CD14-positive monocyte (primary cell): ENCODE measurements around the gene SPIRE1. TPM values are rescaled to one million over a fixed set of nuclear protein-coding genes. Genes with fewer than 3 reads are reported as not detected.

Experiments used
- DNase-seq, 3 donors: peaks; one replicate each; pipeline ENCODE4 v3.0.0-alpha.2; 2011 to 2022
- H2AFZ ChIP-seq: 2 replicates; pipeline ENCODE4 v1.6.0; 2012; ENCODE audit warnings: mild to moderate bottlenecking, low read depth, low read length, inconsistent platforms; ENCODE audit not compliant: insufficient read depth, poor library complexity, severe bottlenecking
- H3K27ac ChIP-seq, 2 donors: 1 replicate in 1 of 2; 2 replicates in 1 of 2; pipeline ENCODE4 v1.5.1; 2012 to 2013; ENCODE audit warnings: low read length in 2 of 2, control low read depth in 1 of 2, inconsistent platforms in 1 of 2, low read depth in 1 of 2, mild to moderate bottlenecking in 1 of 2
- H3K27me3 ChIP-seq, 2 donors: one replicate each; pipeline versions ENCODE4 v1.6.0 to v1.6.1; 2011 to 2013; ENCODE audit warnings: low read length in 2 of 2; ENCODE audit not compliant: control insufficient read depth in 2 of 2, insufficient read depth in 2 of 2
- H3K36me3 ChIP-seq, 2 donors: replicated peaks in 1 of 2; 1 replicate in 1 of 2; 2 replicates in 1 of 2; pipeline versions ENCODE4 v1.5.1 to v1.6.1; 2012 to 2013; ENCODE audit warnings: low read length in 2 of 2, control low read depth in 1 of 2, inconsistent platforms in 1 of 2, mild to moderate bottlenecking in 1 of 2; ENCODE audit not compliant: insufficient read depth in 2 of 2, control insufficient read depth in 1 of 2
- H3K4me1 ChIP-seq, 2 donors: 1 replicate in 1 of 2; 2 replicates in 1 of 2; pipeline versions ENCODE4 v1.5.1 to v1.6.1; 2012 to 2013; ENCODE audit warnings: low read length in 2 of 2, control low read depth in 1 of 2, inconsistent platforms in 1 of 2, mild to moderate bottlenecking in 1 of 2, moderate library complexity in 1 of 2; ENCODE audit not compliant: insufficient read depth in 2 of 2, control insufficient read depth in 1 of 2
- H3K4me2 ChIP-seq: replicated peaks from 2 replicates; pipeline ENCODE3; 2012; ENCODE audit warnings: low read length, moderate library complexity, mild to moderate bottlenecking; ENCODE audit not compliant: poor library complexity, severe bottlenecking; ENCODE audit errors: extremely low read depth
- H3K4me3 ChIP-seq, 3 experiments: fragments of 200-600 bp in 1 of 3; sonication (generic) in 1 of 3; replicated peaks in 1 of 3; 1 replicate in 2 of 3; 2 replicates in 1 of 3; pipeline ENCODE4 v1.5.1; 2011 to 2013; ENCODE audit warnings: low read length in 3 of 3, mild to moderate bottlenecking in 3 of 3, control low read depth in 2 of 3, low read depth in 2 of 3, inconsistent platforms in 1 of 3, moderate library complexity in 1 of 3
- H3K79me2 ChIP-seq: 2 replicates; pipeline ENCODE4 v1.6.0; 2012; ENCODE audit warnings: mild to moderate bottlenecking, control low read depth, inconsistent platforms, low read length, moderate library complexity; ENCODE audit not compliant: insufficient read depth
- H3K9ac ChIP-seq: 2 replicates; pipeline ENCODE4 v1.6.0; 2017; ENCODE audit warnings: low read length, mild to moderate bottlenecking; ENCODE audit not compliant: insufficient read depth, poor library complexity, severe bottlenecking
- H3K9me3 ChIP-seq, 2 donors: replicated peaks in 1 of 2; 1 replicate in 1 of 2; 2 replicates in 1 of 2; pipeline versions ENCODE4 v1.5.1 to v1.6.1; 2012 to 2013; ENCODE audit warnings: low read length in 2 of 2, control low read depth in 1 of 2; ENCODE audit not compliant: control insufficient read depth in 1 of 2, insufficient read depth in 1 of 2
- H4K20me1 ChIP-seq: 2 replicates; pipeline ENCODE4 v1.6.0; 2012; ENCODE audit warnings: mild to moderate bottlenecking, low read length, control low read depth, moderate library complexity; ENCODE audit not compliant: insufficient read depth
- H3K27ac Mint-ChIP-seq, 7 donors: one replicate each; pipeline ENCODE4 v1.8.0; 2020; ENCODE audit warnings: mild to moderate bottlenecking in 7 of 7, mixed read lengths in 7 of 7, moderate library complexity in 6 of 7, inconsistent platforms in 2 of 7
- H3K27me3 Mint-ChIP-seq, 3 donors: one replicate each; pipeline ENCODE4 v1.8.0; 2021 to 2022; ENCODE audit warnings: low read depth in 3 of 3, mild to moderate bottlenecking in 3 of 3, mixed read lengths in 3 of 3, moderate library complexity in 3 of 3, inconsistent platforms in 1 of 3
- H3K36me3 Mint-ChIP-seq, 2 donors: one replicate each; pipeline ENCODE4 v1.8.0; 2020; ENCODE audit warnings: mixed read lengths in 2 of 2, inconsistent platforms in 1 of 2, mild to moderate bottlenecking in 1 of 2
- H3K4me1 Mint-ChIP-seq: one replicate; pipeline ENCODE4 v1.8.0; 2020; ENCODE audit warnings: mild to moderate bottlenecking, mixed read lengths
- H3K4me3 Mint-ChIP-seq, 2 donors: one replicate each; pipeline ENCODE4 v1.8.0; 2020; ENCODE audit warnings: mild to moderate bottlenecking in 2 of 2, mixed read lengths in 2 of 2, moderate library complexity in 1 of 2
- H3K9me3 Mint-ChIP-seq, 7 donors: one replicate each; pipeline ENCODE4 v1.8.0; 2020 to 2022; ENCODE audit warnings: mixed read lengths in 7 of 7, mild to moderate bottlenecking in 6 of 7, moderate library complexity in 6 of 7, inconsistent platforms in 2 of 7
- WGBS: methylation state at CpG from one replicate; pipeline ENCODE4 v1.1.5; 2013; ENCODE audit warnings: missing lambda C conversion rate; ENCODE audit not compliant: insufficient coverage; 5-methylcytosine and 5-hydroxymethylcytosine counted together
- intact Hi-C, 2 donors: fragments of 100-400 bp; cut with micrococcal nuclease; formaldehyde crosslinking; loops; one replicate each; pipeline versions ENCODE4 v1.15.0 to v1.15.1; 2023
- polyA plus RNA-seq, 3 donors: library from polyadenylated mRNA; depleted of rRNA in 1 of 3; unstranded in 2 of 3; stranded (reverse) in 1 of 3; fragments of 300-500 nt in 2 of 3; fragments of >200 nt in 1 of 3; fragmentation: Illumina TruSeq in 2 of 3; gene quantifications; 1 replicate in 2 of 3; 2 replicates in 1 of 3; pipeline ENCODE4 v1.2.3, GENCODE V29; 2012 to 2021
- TF ChIP-seq, protein P1 (sequence below): fragments of 200-600 bp; IDR thresholded peaks from one replicate; pipeline ENCODE4 v1.8.0; 2022; ENCODE audit warnings: antibody characterized with exemption, mild to moderate bottlenecking

SPIRE1 gene
- polyA plus RNA-seq, 3 donors: 1.7 to 1.9 (median 1.8) TPM

DNA sequence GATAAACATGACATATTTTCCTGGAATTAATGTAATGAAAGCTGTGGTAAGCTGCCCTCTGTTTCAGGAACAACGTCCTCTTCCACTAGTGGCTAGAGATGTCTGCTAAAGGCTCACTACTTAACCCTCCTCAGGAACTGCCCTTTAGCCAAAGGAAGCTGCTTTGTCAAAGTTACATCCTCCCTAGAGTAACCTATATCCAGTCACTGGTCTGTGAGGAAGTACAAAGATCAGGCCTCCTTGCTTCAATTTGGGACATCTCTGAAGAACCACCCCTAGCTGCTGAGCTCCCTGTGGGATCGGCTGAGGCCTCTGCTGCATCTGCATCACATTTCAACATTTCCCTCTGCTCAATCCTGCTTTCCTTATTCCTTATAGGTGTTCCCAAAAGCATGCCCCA is 142.4 kb downstream of the SPIRE1 start:
- no peak overlapping the region for H3K4me3 ChIP-seq
- Mint-ChIP-seq H3K4me1 (peaks cover 5% of the 10 kb centered on the region), H3K9me3 (peaks cover 0 to 3% (median 0%) of the 10 kb centered on the region in 7 donors), H3K27ac (no peak overlapping the region), H3K36me3 (no peaks in the 10 kb centered on the region), H3K27me3 (peaks cover 0 to 2% (median 0%) of the 10 kb centered on the region in 3 donors), H3K4me3 (no peak overlapping the region)
- H3K79me2 ChIP-seq: no peaks in the 10 kb centered on the region
- TF ChIP-seq, protein P1, sequence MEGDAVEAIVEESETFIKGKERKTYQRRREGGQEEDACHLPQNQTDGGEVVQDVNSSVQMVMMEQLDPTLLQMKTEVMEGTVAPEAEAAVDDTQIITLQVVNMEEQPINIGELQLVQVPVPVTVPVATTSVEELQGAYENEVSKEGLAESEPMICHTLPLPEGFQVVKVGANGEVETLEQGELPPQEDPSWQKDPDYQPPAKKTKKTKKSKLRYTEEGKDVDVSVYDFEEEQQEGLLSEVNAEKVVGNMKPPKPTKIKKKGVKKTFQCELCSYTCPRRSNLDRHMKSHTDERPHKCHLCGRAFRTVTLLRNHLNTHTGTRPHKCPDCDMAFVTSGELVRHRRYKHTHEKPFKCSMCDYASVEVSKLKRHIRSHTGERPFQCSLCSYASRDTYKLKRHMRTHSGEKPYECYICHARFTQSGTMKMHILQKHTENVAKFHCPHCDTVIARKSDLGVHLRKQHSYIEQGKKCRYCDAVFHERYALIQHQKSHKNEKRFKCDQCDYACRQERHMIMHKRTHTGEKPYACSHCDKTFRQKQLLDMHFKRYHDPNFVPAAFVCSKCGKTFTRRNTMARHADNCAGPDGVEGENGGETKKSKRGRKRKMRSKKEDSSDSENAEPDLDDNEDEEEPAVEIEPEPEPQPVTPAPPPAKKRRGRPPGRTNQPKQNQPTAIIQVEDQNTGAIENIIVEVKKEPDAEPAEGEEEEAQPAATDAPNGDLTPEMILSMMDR: no peak
- H3K27ac ChIP-seq: no peak overlapping the region
- H3K27me3 ChIP-seq: no peaks in the 10 kb centered on the region
- no peak for DNase-seq
- H2AFZ ChIP-seq: no peak overlapping the region
- no peaks in the 10 kb centered on the region for H3K4me1 ChIP-seq
- H3K4me2 ChIP-seq: no peak overlapping the region
- WGBS: 71% methylated on average over 1 of the region's 2 CpGs
- no peaks in the 10 kb centered on the region for H3K36me3 ChIP-seq
- H4K20me1 ChIP-seq: no peaks in the 10 kb centered on the region
- H3K9ac ChIP-seq: no peak overlapping the region
- intact Hi-C loops: no loop called here
- no peaks in the 10 kb centered on the region for H3K9me3 ChIP-seq

DNA sequence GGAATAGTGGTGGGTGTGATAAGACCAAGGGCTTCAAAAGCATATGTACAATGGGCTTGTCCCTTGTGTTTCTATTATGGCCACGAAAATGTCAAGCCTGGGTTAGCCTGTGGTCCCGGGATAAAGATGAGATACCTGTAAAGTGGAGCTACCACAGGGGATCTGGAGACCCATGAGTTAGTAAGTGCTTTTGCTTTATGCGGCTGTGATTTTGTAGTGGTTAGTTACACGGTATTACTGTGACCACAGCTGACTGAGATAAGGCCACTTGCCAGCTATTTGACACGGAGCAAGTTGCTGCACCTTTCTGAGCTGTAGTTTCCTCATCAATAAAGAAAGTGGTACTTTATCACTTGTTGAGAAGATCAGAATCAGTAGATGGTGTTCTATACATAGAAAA is 150.9 kb downstream of the SPIRE1 start:
- no peak overlapping the region for H2AFZ ChIP-seq
- no peak overlapping the region for H3K4me2 ChIP-seq
- DNase-seq: no peak
- TF ChIP-seq, protein P1: no peak
- H3K79me2 ChIP-seq: no peaks in the 10 kb centered on the region
- 88% methylated on average over 4 of the region's 5 CpGs for WGBS
- no peaks in the 10 kb centered on the region for H4K20me1 ChIP-seq
- H3K4me3 ChIP-seq: no peak overlapping the region
- peaks cover 0 to 3% (median 0%) of the 10 kb centered on the region in 7 donors for H3K9me3 Mint-ChIP-seq
- no peak overlapping the region for H3K4me3 Mint-ChIP-seq
- intact Hi-C loops: no loop called here
- no peaks in the 10 kb centered on the region for H3K4me1 Mint-ChIP-seq
- no peaks in the 10 kb centered on the region for H3K27me3 ChIP-seq
- peaks cover 0 to 1% (median 0%) of the 10 kb centered on the region in 3 donors for H3K27me3 Mint-ChIP-seq
- no peak overlapping the region for H3K9ac ChIP-seq
- H3K27ac Mint-ChIP-seq: no peak overlapping the region
- H3K36me3 ChIP-seq: no peaks in the 10 kb centered on the region
- H3K36me3 Mint-ChIP-seq: peaks cover 0 to 5% of the 10 kb centered on the region in 2 donors
- H3K9me3 ChIP-seq: no peaks in the 10 kb centered on the region
- no peak overlapping the region for H3K27ac ChIP-seq
- no peaks in the 10 kb centered on the region for H3K4me1 ChIP-seq
